Fibroblast of skin of back (primary cell): ENCODE data around the gene CFAP92.

ENCODE experiments used
- DNase-seq: peaks from one replicate; pipeline ENCODE4 v3.0.0-alpha.2; 2013

CFAP92 gene

DNA sequence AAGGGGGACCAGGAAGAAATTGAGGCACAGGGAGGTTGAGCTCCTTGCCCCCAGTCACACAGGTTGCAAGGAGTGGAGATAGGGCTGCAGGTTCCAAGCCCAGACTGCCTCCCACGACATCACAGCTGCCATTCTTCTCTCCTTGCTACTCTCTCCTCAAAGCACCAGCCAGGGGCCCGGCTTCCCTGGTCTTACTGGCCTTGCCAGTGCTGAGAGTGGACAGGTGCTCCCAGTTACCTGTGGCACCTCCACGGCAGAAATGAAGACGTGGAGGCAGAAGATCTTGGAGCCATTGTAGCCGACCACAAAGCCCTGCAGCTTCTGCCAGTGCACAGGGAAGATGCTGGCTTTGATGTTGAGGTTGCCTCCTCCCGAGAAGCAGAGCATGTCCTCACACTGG is 132.4 kb downstream of the CFAP92 start:
- no peak for DNase-seq
